GM18909 (cell line): Measurements from ENCODE around the gene IPO9.
"Not testable (repeated sequence)": the region's sequence is repeated elsewhere in the genome, so short reads cannot be mapped to it uniquely, and the experiment has no call there.

Source experiments
- ATAC-seq: cut with Tn5 transposase; IDR thresholded peaks from one replicate; pipeline ENCODE4 v1.9.1; 2021; ENCODE audit warnings: mild to moderate bottlenecking; ENCODE audit not compliant: unreplicated experiment, poor library complexity

Gene IPO9

GRCh38 chr1:201900476-201900875 lies 71.5 kb downstream of the IPO9 start:
- no peak for ATAC-seq

GRCh38 chr1:201901036-201901435 lies 72.1 kb downstream of the IPO9 start:
- not testable (repeated sequence) for ATAC-seq

- ATAC-seq = no peak
Observed at GRCh38 chr1:201902198-201902597, 73.2 kb downstream of the IPO9 start.

- no peak for ATAC-seq
Observed at GRCh38 chr1:201903135-201903534, 74.2 kb downstream of the IPO9 start.

- no peak for ATAC-seq
Observed at GRCh38 chr1:201904579-201904978, 75.6 kb downstream of the IPO9 start.

GRCh38 chr1:201905234-201905890 lies 76.4 kb downstream of the IPO9 start:
- no peak for ATAC-seq

GRCh38 chr1:201906336-201906735 lies 77.4 kb downstream of the IPO9 start:
- ATAC-seq = no peak

- no peak for ATAC-seq
Observed at GRCh38 chr1:201907621-201908020, 78.7 kb downstream of the IPO9 start.

GRCh38 chr1:201911826-201912571 lies 83.0 kb downstream of the IPO9 start:
- no peak for ATAC-seq

- ATAC-seq = no peak
Observed at GRCh38 chr1:201912832-201913231, 83.9 kb downstream of the IPO9 start.

- ATAC-seq = no peak
Observed at GRCh38 chr1:201914456-201915235, 85.7 kb downstream of the IPO9 start.

GRCh38 chr1:201916649-201917249 lies 87.8 kb downstream of the IPO9 start:
- no peak for ATAC-seq

GRCh38 chr1:201917362-201918033 lies 88.5 kb downstream of the IPO9 start:
- no peak for ATAC-seq

GRCh38 chr1:201918343-201918742 lies 89.4 kb downstream of the IPO9 start:
- ATAC-seq = no peak

- no peak for ATAC-seq
Observed at GRCh38 chr1:201921952-201922558, 93.1 kb downstream of the IPO9 start.

- ATAC-seq = no peak
Observed at GRCh38 chr1:201925301-201925567, 96.3 kb downstream of the IPO9 start.

- ATAC-seq = no peak
Observed at GRCh38 chr1:201925981-201926645, 97.2 kb downstream of the IPO9 start.

- ATAC-seq = no peak
Observed at GRCh38 chr1:201928266-201928665, 99.3 kb downstream of the IPO9 start.

- no peak for ATAC-seq
Observed at GRCh38 chr1:201930137-201930536, 101.2 kb downstream of the IPO9 start.

GRCh38 chr1:201930803-201931202 lies 101.8 kb downstream of the IPO9 start:
- no peak for ATAC-seq
